Esophagus squamous epithelium (tissue), 5 donors: ENCODE measurements around the gene C12orf60. TPM values are rescaled to one million over a fixed set of nuclear protein-coding genes. Genes with fewer than 3 reads are reported as not detected.

Experiments
- DNase-seq: peaks from one replicate; lab custom pipeline; 2025; lab: John Stamatoyannopoulos, UW
- H3K27ac ChIP-seq, 4 donors: fragments of 200-600 bp; sonication (generic); one replicate each; pipeline ENCODE4 v1.5.1; 2016 to 2019; ENCODE audit warnings: mild to moderate bottlenecking in 1 of 4
- H3K27me3 ChIP-seq, 4 donors: fragments of 200-600 bp; sonication (generic); 1 replicate in 3 of 4; 2 replicates in 1 of 4; pipeline versions ENCODE4 v1.5.1 to v1.6.0; 2017 to 2021; ENCODE audit warnings: antibody characterized with exemption in 1 of 4
- H3K36me3 ChIP-seq, 3 donors: fragments of 200-600 bp; sonication (generic); one replicate each; pipeline ENCODE4 v1.5.1; 2016 to 2019
- H3K4me1 ChIP-seq, 3 donors: fragments of 200-600 bp; sonication (generic); one replicate each; pipeline ENCODE4 v1.5.1; 2017 to 2019
- H3K4me3 ChIP-seq, 4 donors: fragments of 200-600 bp; sonication (generic); 1 replicate in 3 of 4; 2 replicates in 1 of 4; pipeline ENCODE4 v1.5.1; 2016 to 2019; ENCODE audit warnings: mild to moderate bottlenecking in 2 of 4, moderate library complexity in 1 of 4
- H3K9me3 ChIP-seq, 3 donors: fragments of 200-600 bp; sonication (generic); one replicate each; pipeline ENCODE4 v1.5.1; 2016 to 2019
- POLR2A ChIP-seq, 4 donors: fragments of 450-650 bp; IDR thresholded peaks; one replicate each; pipeline ENCODE4 v1.6.1; 2017; ENCODE audit warnings: antibody characterized with exemption in 4 of 4, mild to moderate bottlenecking in 4 of 4, moderate library complexity in 3 of 4
- WGBS, 2 donors: methylation state at CpG; one replicate each; pipeline ENCODE4 v1.1.5; 2018; 5-methylcytosine and 5-hydroxymethylcytosine counted together
- intact Hi-C: fragments of 100-400 bp; cut with DNase I; formaldehyde crosslinking; loops from one replicate; pipeline ENCODE4 v1.15.0; 2022
- total RNA-seq, 4 donors: library from RNA; depleted of rRNA; stranded (reverse); fragments of >200 nt; gene quantifications; one replicate each; pipeline ENCODE4 v1.1.0, GENCODE V29; 2016
- TF ChIP-seq, protein P1 (sequence below), 6 experiments: fragments of 450-650 bp in 4 of 6; fragments of 200-600 bp in 2 of 6; sonication (generic) in 2 of 6; IDR thresholded peaks; one replicate each; pipeline ENCODE4 v1.5.1; 2016 to 2019; ENCODE audit warnings: antibody characterized with exemption in 6 of 6, mild to moderate bottlenecking in 4 of 6, moderate library complexity in 4 of 6
- donor health status: DM: yes; HTN: yes; CAD: no.

Gene C12orf60
- total RNA-seq, 4 donors from 2014 or later, result 0.15 to 2.6 (median 0.65) TPM

DNA sequence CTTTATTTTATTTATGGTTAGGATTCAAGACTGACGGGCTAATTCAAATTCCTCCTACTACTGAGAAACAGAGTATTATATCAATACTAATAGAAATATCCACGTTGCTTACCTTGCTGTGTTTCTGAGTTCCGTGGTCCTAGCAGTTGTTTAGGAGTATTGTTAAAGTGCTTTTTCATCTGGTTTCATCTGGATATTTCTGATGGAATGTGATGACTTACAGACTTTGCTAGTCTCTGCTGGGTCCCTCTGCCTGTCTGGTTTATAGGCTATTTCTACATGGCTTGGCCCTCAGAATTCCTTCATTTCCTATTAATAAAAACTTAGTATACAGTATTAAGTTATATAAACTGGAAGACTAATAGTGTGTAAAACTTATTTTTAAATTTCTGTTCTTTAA is 10.5 kb downstream of the C12orf60 start, which contains the start of gene SMCO3:
TSS of gene SMCO3 (minus strand) at position 169 of the 400 bp plus-strand sequence. CDS start 7,502 bp downstream, outside the sequence.
- Histone ChIP-seq H3K4me3 (no peak within 1 kb of the TSS), H3K36me3 (no peaks in the 10 kb centered on the region), H3K27me3 (no peaks in the 10 kb centered on the region), H3K4me1 (no peaks in the 10 kb centered on the region), H3K9me3 (no peaks in the 10 kb centered on the region), H3K27ac (no peak within 1 kb of the TSS)
- 67 to 74% methylated on average over 3 of the region's 3 CpGs for WGBS, 2 donors
- DNase-seq, result no peak
- TF ChIP-seq, protein P1, sequence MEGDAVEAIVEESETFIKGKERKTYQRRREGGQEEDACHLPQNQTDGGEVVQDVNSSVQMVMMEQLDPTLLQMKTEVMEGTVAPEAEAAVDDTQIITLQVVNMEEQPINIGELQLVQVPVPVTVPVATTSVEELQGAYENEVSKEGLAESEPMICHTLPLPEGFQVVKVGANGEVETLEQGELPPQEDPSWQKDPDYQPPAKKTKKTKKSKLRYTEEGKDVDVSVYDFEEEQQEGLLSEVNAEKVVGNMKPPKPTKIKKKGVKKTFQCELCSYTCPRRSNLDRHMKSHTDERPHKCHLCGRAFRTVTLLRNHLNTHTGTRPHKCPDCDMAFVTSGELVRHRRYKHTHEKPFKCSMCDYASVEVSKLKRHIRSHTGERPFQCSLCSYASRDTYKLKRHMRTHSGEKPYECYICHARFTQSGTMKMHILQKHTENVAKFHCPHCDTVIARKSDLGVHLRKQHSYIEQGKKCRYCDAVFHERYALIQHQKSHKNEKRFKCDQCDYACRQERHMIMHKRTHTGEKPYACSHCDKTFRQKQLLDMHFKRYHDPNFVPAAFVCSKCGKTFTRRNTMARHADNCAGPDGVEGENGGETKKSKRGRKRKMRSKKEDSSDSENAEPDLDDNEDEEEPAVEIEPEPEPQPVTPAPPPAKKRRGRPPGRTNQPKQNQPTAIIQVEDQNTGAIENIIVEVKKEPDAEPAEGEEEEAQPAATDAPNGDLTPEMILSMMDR (IDR thresholded peaks at IDR 0.05), result no peak
- no peak for TF ChIP-seq POLR2A (IDR thresholded peaks at IDR 0.05)
- intact Hi-C loops, result no loop called here

DNA sequence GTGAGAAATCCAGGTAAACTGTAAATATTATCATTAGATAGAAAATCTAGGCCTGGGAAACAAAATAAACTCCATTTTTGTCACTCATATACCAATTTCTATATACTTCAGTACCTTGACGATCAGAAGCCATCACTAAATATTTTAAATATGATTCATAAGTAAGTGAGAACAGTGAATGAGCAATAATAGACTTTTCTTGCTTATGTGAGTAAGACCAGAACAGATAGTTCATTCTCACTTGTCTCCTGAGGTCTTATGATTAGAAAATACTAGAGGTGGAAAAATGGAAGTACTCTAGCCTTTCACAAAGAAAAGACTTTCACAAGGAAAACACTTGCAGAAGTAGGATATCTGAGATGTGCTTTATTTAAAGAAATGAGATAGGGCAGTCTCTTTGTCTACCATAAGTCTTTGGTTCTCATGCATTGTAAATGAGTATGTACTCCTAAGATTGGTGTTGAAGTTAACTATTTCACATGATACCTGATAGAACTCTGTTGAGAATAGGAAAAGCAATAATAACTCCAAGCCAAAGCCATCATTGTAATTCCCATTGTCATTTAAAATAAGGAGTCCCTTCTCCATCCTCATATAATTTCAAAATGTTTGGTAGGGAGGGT is 20.7 kb downstream of the C12orf60 start:
- no peak for DNase-seq
- intact Hi-C loops, result no loop called here
- WGBS, 2 donors, result 58 to 64% methylated on average over 1 of the region's 1 CpG

DNA sequence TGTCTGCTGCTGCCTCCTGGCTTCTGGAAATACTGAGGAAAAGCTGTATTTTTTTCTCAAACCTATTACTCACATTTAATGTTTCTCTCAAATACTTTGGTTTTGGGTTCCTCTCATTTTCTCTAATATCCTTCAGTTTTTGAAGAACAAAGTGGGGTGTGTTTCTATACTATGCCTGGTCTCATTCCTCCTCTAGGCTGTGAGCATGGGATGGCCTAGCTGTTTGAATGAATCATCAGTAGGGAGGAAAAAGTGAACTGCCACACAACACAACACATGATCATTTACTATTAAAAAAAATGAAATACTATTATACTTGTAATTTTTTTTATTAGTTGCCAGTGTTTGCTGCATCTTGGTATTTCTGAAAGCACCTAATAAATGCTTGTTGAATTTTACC is 21.8 kb downstream of the C12orf60 start:
- H3K27me3 ChIP-seq, result peaks cover 0 to 8% (median 0%) of the 10 kb centered on the region in 4 donors
- no peaks in the 10 kb centered on the region for H3K9me3 ChIP-seq
- H3K36me3 ChIP-seq, result no peaks in the 10 kb centered on the region
- intact Hi-C loops, result no loop called here
- H3K4me1 ChIP-seq, result peaks cover 0 to 6% (median 0%) of the 10 kb centered on the region in 3 donors
- H3K4me3 ChIP-seq, result no peak overlapping the region
- DNase-seq, result no peak
- no peak overlapping the region for H3K27ac ChIP-seq
- TF ChIP-seq, protein P1 (IDR thresholded peaks at IDR 0.05), result no peak
- no peak for TF ChIP-seq POLR2A (IDR thresholded peaks at IDR 0.05)

More for the DNA sequence above, 20.7 kb downstream of the C12orf60 start:
- Histone ChIP-seq H3K4me1 (peaks cover 0 to 6% (median 0%) of the 10 kb centered on the region in 3 donors), H3K9me3 (no peaks in the 10 kb centered on the region), H3K27ac (no peak overlapping the region), H3K27me3 (peaks cover 0 to 8% (median 0%) of the 10 kb centered on the region in 4 donors), H3K36me3 (no peaks in the 10 kb centered on the region), H3K4me3 (no peak overlapping the region)
- no peak for TF ChIP-seq POLR2A (IDR thresholded peaks at IDR 0.05)

DNA sequence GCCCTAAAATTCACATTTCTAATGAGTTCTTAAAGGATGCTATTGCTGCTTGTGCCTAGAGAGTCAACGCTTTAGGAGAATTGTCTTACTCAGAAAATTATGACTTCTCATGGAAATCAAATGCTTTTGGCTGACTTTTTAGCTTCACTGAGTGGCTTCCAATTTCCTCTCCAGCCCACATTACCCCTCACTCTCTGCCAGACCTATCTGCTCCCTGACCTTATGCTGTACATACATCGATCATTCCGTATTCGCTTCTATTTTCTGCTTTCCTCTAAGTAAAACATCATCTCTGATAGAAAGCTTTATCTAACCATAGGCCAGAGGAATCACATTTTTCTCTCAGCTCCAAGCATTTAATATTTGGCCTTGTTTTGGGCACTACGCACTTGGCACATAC is 23.0 kb downstream of the C12orf60 start:
- no peak for TF ChIP-seq POLR2A (IDR thresholded peaks at IDR 0.05)
- TF ChIP-seq, protein P1 (IDR thresholded peaks at IDR 0.05), result no peak
- intact Hi-C loops, result no loop called here
- Histone ChIP-seq H3K9me3 (no peaks in the 10 kb centered on the region), H3K4me3 (no peak overlapping the region), H3K27ac (peak overlapping the region in 2 of 4 donors; percentile 14 to 16), H3K27me3 (peaks cover 0 to 4% (median 0%) of the 10 kb centered on the region in 4 donors), H3K4me1 (peaks cover 0 to 6% (median 0%) of the 10 kb centered on the region in 3 donors), H3K36me3 (no peaks in the 10 kb centered on the region)
- WGBS, 2 donors, result 79 to 81% methylated on average over 5 of the region's 5 CpGs
- DNase-seq, result no peak

DNA sequence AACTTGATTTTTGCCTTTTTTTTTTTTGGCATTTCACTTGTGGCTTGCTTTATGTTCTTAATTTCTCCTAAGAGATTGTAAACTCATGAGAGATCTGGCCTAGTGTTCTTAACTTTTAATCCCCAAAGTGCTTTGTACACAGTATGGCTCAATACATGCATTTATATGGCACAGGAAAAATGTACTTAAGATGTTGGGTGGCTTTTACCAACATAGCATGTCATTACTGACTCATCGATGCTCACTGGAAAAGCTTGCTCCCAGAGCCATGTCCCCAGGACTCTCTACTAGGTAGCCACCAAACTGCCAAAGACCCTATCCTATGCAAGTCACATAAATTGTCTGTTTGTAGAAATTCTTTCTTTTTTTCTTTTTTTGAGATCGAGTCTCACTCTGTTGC is 23.6 kb downstream of the C12orf60 start:
- no peak overlapping the region for H3K4me3 ChIP-seq
- intact Hi-C loops, result no loop called here
- WGBS, 2 donors, result 79 to 85% methylated on average over 2 of the region's 2 CpGs
- TF ChIP-seq, protein P1 (IDR thresholded peaks at IDR 0.05), result no peak
- no peak for TF ChIP-seq POLR2A (IDR thresholded peaks at IDR 0.05)
- no peaks in the 10 kb centered on the region for H3K9me3 ChIP-seq
- H3K4me1 ChIP-seq, result peaks cover 0 to 6% (median 0%) of the 10 kb centered on the region in 3 donors
- DNase-seq, result no peak
- no peaks in the 10 kb centered on the region for H3K36me3 ChIP-seq
- H3K27me3 ChIP-seq, result no peaks in the 10 kb centered on the region
- peak overlapping the region in 2 of 4 donors; percentile 14 to 16 for H3K27ac ChIP-seq
